GM19023 (cell line): ENCODE data around the gene LDLRAD4.
A peak's percentile ranks its signal among the peaks of the same experiment; 100 is the strongest.

Source experiments
- ATAC-seq: cut with Tn5 transposase; IDR thresholded peaks from one replicate; pipeline ENCODE4 v1.9.1; 2021; ENCODE audit warnings: mild to moderate bottlenecking, moderate library complexity; ENCODE audit not compliant: unreplicated experiment

The LDLRAD4 gene

DNA sequence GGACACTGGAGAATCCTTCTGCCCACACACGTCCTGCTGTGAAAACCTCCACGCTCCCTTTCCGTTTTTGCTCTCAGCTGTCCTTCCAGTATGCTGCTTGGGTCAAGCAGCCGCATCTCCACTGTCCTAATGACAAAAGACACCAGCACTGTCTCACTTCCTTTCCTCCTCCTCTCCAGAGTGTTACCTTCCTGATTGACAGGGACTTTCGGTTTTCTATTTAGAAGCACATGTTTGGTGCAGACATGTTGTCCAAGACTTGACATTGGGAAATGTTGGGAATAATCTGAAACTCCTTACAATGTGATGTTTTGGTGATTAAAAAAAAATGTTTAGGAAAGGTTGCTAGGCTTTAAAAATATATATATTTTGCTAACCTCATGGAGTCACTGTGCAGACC is 281.2 kb downstream of the LDLRAD4 start:
- ATAC-seq: no peak

DNA sequence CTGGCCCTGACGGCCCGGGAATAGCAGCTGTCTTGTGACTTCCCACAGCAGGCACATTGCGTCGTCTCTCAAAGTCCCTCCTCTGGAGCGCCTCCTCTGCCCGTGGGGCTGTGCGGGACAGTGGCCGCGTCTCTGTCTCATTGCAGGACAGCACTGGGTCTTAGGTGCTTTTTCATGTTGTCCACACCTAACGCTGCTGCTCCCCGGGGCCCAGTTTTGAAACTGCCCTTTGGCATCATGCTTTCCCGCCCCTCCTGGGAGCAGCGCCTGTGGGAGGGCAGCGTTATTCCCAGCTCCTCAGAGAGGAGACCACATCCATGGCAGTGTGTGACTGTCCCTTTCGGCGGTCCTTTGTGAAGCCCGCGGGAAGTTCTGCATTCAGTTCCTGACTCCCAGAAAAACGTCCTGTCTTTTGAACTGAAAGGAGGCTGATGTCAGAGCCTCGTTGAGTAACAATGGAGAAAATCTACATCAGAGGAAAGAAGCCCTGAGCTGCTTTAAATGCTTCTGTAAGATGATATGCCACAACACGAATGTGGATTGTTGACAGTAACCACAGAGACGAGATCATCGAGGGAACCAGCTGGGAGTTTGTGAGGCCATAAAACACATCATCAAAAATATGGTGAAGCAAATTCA is 281.8 kb downstream of the LDLRAD4 start:
- no peak for ATAC-seq

DNA sequence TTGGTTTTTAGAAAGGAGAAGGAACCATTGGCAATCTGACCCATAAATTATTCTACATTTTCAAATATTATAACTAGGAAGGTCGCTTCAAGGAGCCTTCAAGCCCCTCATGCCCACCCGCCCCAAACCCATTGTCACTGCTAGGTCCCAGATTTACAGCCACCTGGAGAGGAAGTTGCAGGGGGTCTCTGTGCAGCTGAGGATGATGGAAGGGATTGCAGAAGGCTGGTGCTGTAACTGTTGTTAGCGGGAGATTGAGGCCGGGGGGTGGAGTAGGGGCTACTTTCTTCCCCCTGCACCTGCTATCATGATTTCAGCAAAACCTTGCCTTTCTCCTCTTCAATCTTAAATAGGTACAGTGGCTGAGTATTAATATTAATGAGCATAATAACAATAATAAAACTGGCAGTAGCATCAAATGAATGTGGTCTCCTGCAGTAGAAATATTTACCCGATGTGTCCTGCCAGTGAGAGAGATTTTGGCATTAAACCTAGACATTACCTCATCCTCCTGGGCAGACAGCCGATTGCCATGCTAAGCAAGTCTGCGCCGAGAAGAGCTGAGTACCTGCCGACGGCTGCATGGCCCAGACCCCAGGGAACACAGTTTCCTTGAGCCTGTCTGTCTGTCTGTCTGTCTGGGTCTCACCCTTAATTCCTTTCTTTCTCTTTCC is 282.4 kb downstream of the LDLRAD4 start:
- no peak for ATAC-seq

DNA sequence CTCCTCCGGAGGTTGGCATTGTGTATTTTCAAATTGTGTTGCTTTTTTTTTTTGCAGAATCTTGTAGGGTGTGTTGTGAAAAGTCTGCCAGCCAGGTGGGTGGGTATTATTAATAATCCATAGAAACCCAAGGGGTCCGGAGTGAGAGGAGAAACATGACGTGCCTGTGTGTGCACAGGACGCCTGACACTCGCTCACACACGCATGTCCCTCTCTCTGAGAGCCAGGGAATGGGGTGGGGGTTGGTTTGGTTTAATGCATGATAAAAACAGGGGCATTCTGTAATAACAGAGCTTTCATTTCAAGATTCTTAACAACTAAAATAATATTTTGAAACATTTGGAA is 283.0 kb downstream of the LDLRAD4 start:
- ATAC-seq: no peak

DNA sequence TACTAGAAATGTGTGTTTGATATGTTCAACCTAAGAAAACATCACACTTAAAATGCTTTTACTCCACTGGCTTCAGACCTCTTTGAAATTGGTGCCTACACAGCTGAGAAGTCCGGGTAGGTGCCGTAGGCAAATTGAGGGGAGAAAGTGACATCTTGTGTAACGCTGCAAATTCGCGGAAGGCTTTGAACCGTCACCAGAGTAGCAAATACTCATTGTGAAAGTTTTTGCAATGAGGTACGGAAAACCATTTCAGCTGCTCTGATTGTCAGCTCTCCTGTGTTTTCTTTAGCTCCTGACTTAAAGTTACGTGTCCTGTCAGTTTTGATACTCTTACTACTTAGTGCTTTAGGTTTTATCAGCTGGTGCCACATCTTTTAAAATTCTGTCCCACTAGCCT is 283.3 kb downstream of the LDLRAD4 start:
- peak; percentile 96 for ATAC-seq

DNA sequence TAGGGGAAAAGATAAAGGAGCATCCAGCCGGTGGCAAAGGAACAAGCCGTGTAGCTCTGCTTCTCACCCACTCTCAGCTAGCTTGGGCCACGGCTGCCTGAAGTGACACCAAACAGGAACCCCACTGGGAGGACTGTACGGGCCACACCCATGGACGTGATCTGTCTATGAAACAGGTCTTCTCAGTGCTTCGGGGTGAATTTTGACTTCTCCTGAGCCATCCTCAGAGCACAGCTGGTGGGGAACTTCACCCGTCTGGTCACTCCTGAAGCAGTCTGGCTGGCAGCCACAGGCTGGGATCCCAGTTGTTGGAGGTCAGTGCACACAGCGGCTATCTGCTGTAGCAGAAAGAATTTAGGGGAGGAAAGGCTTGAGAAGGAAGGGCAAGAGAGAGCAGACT is 284.0 kb downstream of the LDLRAD4 start:
- ATAC-seq: no peak

DNA sequence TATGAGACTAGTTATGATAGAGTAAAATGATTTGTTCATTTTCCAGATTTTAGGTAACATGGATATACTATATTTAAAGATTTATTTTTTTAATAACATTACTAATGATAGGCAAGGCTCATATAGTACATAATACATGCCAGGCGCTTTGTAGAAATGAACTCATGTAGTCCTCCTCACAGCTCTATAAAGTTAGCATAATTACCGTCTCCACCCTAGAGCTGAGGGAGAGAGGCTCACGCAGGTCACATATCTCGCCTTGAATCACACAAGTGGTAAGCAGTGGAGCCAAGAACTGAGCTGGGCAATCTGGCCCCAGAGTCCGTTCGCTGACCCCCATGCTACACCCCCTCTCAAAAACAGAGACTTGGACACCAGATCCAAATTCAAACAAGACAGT is 285.3 kb downstream of the LDLRAD4 start:
- no peak for ATAC-seq

DNA sequence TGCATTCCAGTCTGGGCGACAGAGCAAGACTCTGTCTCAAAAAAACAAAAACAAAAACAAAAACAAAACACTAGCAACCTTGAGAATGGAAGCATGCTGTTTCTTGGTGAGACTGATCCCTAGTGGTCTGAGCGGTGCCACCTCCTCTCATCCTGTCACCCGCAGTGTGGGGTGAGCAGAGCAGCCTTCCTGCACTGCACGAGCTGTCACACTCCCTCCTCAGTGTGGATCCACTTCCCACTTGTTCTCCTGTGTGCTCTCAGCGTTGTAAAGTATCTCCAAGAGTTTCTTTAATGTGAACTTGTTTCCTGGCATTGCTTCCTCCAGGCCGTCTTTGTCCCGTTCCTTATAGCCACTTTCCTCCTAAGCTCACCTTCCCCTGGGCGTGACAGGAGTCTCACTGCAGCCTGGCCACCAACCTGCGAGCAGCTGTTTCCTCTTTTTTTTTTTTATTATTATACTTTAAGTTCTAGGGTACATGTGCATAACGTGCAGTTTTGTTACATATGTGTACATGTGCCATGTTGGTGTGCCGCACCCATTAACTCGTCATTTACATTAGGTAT is 287.3 kb downstream of the LDLRAD4 start:
- ATAC-seq: no peak

DNA sequence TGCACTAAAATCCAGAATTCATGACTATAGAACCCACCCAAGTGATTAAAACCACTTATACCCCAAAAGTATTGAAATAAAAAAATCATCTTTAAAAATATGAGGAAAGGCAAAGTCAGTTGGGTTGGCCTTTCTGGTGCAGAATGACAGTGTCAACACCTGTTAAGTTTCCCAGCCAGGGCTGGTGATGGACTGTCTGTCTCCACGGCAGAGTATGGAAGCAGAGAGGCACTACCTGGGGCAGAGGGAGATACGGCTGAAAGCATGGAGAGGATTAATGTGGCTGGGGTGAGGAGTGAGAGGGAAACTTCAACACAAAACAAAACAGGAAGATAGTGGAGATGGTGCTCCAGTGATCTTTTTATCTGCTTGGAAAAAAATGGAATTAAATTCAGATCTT is 292.0 kb downstream of the LDLRAD4 start:
- no peak for ATAC-seq

DNA sequence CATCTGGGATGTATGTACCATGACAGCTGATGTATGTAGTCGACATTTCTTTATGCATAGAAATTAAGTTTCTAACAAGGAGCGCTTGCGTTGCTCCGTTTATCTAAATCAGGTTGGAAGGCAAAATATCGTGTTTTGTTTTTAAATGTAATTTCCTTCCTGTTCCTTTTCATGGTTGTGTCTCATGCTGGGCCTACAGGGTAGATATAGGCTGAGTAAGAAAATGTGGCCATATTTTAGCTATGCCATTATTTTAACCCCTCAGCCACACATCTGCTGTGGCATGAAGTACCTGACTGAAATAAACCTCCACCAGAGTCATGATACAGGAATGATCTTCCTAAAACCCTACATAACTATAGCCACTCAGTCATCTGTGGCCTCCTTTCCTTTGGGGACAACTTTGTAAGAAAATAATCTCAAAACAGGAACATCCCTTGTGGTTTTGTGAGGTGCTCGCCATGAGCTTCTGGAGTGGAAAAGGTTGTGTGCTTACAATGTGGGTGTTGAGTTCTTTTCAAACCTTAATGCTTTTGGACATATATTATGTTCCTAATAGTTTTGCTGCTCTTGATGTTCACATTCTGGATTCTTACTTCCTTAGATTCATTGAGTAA is 293.5 kb downstream of the LDLRAD4 start:
- ATAC-seq: no peak

DNA sequence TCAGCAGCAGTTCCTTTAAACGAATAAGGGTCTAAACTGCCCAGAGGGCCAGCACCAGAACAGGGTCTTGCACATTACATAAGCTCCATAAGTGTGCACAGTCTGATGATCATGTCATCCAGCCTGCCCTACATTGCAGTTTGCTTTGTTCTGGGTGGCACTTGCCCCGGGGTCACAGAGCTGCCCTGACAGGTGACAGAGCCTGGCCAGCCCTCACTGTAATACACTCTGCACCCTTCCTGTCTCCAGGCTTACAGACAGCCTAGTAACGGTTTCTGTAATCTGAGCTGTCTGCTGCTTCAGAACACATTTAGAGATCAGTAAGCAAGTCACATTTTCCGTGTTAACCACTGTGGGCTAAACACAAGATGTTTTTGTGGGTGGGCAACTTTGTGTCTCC is 294.5 kb downstream of the LDLRAD4 start:
- no peak for ATAC-seq

DNA sequence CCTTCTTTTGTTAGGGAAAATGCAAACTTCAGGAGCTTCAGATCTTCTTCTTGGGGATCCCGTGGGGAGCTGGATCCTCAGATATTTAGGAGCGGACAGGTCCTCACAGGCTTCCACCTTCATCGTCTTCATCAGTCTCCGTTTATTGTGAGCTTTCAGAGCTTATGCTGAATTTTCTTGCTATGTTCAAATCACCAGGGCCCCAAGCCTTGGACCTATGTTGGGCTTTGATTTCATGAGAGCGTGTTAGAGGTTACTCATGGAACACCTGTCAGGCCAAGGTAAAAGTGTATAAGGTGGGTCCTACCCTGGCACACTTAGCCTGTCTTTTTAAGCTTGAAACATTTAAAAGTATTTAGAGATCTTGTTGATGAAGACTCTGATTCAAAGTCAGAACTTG is 294.9 kb downstream of the LDLRAD4 start:
- ATAC-seq: no peak

DNA sequence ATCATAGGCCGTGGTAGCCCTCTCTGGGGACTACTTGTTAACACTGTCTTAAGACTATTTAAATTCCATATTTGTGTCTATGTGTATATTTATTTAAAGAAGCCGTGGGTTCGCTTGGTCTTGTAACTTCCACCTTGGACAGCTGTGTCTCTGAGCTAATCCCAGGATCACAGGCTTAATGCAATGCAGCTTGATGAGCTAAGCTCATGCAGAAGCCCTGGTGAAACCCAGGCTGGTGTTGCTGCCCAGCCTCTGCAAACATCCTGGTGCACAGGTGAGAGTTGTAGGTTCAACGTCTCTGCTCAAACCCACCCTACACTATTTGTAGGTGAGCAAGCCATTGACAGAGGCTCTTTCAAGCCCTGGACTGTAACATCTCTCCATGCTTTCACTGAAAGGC is 296.0 kb downstream of the LDLRAD4 start:
- no peak for ATAC-seq

DNA sequence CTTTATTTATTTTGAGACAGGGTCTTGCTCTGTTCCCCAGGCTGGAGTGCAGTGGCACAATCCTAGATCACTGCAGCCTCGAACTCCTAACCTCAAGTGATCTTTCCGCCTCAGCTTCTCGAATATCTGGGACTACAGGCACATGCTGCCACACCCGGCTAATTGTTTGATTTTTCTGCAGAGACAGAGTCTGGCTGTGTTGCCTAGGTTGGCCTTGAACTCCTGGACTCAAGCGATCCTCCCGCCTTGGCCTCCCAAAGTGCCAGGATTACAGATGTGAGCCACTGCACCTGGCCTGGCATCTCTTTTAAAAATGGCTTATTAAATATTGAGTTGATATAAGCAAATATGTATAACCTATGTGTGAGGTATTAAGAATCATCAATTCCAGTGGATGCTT is 298.3 kb downstream of the LDLRAD4 start:
- ATAC-seq: no peak

DNA sequence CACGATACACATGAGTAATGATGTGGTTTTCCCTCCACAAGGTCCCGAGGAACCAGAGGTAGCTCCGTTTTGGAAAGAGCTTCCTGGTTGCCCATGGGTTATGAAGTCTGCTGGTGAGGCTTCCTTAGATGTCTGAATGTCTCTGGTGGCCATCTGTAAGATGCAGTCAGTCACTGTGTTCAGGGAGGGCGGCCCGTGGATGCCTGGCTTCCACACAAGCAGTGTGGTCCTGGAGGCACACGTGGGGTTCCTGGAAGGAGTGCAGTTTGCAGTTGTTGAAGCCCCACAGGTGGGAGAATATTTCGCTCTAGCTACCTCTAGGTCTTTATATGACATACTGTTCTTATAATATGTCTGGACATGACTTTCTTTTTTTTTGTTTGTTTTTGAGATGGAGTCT is 298.8 kb downstream of the LDLRAD4 start:
- no peak for ATAC-seq

DNA sequence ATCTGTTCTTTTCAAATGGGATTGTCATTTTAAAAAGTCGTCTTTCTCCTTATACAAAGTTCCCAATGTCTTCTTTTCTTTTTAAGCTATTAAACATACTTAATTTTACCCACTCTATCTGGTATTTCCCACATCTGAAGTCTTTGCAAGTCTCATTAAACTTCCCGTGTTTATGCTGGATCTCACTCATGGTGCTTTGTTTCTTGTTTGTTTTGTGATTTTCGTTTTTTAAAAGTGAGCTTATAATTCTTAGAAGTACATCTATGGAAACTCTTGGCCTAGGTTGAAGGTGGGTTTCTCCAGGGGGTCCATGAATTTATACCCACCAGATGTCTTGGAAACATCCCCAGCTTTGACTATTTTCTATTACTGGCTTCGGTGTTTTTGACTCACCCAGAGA is 299.8 kb downstream of the LDLRAD4 start:
- ATAC-seq: no peak

DNA sequence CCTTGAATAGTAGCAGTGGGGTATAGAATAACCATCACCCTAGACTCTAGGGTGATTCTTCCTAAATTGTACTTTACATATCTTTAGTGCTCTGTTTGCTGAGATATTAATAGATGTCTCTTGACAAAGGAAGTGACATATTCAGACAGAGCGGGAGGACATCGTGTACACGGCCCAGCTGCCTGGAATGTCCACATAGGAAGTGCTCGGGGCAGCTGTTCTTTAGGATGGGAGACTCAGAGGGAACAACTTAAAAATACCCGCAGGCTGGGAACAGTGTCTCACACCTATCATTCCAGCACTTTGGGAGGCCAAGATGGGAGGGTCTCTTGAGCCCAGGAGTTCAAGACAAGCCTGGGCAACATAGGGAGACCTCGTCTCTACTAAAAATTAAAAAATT is 301.7 kb downstream of the LDLRAD4 start:
- no peak for ATAC-seq

DNA sequence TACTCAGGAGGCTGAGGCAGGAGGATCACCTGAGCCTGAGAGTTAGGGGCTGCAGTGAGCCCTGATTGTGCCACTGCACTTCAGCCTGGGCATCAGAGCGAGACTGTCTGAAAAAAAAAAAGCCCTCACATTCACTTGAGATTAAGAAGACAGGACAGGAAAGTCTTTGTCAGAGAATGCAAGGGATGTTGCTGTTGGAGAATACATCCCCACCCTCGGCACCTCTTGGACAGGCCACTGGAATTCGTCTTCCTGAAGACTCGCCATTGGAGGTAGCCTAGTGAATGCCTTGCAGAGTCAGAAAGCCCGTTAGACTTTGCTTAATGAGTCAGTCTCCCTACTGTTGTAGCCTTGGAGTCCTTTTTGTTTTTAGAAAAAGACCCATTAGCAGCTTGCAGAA is 302.2 kb downstream of the LDLRAD4 start:
- no peak for ATAC-seq

DNA sequence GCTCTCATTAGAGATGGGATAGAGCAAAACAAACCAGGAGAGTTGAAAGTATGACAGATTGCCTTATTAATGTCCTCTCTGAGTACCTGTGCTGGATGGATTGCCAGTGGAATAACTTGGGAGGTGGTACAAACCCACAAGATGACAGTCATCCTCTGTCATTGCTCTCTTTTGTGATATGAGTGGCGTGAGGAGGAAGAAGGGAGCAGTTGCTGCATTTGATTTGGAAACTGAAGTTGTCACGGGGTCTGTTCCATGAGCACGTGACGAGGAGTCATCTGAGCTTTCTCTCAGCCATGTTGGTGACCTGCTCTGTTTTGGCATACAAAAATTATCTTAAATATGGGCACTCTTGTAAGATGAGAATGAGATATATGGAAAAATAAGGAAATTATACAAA is 302.9 kb downstream of the LDLRAD4 start:
- no peak for ATAC-seq

DNA sequence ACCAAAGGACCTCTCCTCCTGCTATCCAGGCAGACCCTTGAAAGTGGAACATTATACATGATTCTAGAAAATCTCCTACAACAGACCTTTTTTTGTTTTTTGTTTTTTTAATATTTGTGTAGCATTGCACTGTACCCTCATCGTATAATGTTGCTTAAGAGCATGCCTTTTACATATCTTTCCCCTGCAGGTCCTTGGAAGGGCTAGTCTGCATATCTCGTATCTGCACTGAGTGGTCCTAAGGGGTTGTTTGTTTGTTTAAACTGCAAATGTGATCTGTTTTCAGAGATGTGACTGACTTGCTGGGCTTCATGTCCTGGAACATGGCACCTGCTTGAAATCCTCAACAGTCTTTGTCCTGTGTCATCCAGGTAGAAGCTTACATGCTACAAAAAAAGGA is 303.7 kb downstream of the LDLRAD4 start:
- ATAC-seq: no peak

DNA sequence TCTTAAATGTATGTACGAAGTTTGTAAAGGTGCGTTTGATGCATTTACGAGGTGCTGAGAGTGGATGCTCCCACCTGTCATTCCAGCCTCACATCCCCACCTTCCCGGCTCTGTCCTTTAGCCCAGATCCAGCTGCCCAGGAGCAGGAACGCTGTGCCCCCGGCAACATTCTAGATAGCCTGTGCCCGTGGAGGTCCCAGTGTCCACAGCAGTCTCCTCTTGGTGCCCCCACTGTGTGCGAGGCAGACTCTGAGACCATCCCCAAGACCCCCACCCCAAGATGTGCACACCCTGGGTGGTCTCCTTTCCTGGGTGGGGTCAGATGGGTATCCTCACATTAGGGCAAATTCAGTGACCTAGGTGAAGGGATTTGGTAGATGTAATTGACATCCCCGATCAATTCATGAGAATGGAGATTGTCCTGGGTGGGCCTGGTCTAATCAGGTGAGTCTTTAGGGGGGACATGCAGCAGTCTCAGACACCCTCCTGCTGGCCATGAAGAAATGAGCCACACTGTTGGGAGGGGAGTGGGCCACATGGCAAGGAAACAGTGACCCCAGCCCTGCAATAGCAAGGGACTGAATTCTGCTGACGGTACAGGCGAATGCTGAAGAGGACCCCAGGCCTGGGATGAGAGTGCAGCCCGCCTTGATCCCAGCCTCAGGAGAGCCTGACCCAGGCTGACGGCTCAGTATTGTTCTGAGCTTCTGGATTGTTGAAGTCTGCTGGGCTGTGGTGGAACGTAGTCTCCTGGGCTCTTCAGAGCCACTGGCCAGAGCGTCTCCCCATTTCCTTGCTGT is 304.5 kb downstream of the LDLRAD4 start:
- ATAC-seq: no peak

DNA sequence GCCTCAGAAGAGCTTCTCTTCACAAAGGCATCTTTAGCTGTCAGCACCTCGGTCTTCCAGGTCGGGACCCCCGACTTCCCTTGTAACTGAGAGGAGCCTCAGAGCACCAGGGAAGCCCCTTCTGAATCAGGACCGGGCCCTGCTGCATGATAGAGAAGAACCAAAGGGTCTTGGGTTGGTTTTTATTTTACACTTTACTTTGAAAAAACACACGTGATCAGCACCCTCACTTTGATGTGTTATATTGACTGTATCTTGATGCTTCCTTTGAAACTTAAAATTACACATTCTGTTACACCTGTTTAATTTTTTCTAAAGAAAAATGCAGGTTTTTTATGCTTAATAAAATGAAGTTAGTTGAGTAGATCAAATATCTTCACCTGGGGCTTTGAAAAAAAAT is 305.5 kb downstream of the LDLRAD4 start:
- ATAC-seq: no peak
